HG03565 (cell line): ENCODE measurements around the gene SLC6A9.
A peak's percentile ranks its signal among the peaks of the same experiment; 100 is the strongest.

ENCODE experiments used
- ATAC-seq: cut with Tn5 transposase; IDR thresholded peaks from one replicate; pipeline ENCODE4 v1.9.1; 2021; ENCODE audit warnings: mild to moderate bottlenecking, moderate library complexity; ENCODE audit not compliant: unreplicated experiment

SLC6A9 gene

DNA sequence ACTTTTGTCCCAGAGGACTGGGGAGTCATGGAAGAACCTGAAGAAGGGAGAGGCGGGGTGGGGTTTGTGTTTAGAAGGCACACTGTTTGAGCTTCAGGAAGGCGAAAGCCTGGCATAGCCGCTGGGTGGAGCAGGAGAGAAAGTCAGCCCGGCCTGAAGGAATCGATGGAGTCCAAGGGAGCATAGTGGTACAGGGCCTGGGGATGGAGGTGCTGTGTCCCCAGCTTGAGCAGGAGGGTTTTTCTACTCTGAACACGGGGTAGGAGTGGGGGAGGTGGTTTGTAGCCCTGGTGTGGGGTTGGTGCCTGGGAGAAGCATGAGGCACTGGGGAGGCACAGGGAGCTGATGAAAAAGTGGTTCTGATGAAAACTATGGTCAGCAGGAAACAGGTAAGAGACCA lies 44.5 kb downstream of the SLC6A9 start:
- no peak for ATAC-seq

DNA sequence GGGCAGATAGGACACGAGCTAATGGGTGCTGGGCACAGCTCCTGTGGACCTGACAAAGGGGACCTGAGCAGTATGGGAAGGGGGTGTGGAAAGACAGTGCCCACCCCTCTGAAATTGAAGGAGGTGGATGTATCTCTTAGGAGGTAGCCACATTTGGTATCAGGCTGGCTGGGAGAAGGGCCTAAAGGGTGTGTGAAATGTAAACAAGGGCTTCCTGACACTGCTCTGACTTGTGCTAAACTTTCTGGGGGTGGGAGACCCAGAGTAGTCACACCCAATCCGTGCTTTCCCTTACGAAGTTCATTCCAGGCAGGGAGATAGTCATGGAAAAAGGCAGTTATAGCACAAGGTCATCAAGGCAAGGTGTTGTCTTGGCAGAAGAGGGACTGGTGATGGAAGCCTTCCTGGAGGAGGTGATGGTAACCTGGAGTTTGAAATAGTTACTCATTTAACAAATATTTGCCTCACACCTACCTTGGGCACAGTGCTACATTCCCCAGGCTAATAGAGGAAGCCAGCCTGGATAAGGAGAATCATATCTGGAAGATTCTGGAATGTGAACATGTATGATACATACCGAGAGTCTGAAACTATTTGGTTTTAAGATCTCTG lies 45.2 kb downstream of the SLC6A9 start:
- no peak for ATAC-seq

DNA sequence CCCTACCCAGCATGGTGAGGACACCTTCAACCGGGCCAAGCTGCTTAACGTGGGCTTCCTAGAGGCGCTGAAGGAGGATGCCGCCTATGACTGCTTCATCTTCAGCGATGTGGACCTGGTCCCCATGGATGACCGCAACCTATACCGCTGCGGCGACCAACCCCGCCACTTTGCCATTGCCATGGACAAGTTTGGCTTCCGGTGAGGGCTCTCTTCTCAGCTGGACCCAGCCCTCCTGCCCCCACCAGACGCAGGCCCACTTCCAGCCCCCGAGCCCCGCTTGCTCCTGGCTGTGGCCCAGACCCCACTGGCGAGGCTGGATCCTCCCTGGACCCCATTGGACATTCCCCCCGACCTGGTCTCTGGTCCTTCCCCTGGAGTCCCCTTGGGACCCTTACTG lies 46.4 kb downstream of the SLC6A9 start:
- no peak for ATAC-seq

DNA sequence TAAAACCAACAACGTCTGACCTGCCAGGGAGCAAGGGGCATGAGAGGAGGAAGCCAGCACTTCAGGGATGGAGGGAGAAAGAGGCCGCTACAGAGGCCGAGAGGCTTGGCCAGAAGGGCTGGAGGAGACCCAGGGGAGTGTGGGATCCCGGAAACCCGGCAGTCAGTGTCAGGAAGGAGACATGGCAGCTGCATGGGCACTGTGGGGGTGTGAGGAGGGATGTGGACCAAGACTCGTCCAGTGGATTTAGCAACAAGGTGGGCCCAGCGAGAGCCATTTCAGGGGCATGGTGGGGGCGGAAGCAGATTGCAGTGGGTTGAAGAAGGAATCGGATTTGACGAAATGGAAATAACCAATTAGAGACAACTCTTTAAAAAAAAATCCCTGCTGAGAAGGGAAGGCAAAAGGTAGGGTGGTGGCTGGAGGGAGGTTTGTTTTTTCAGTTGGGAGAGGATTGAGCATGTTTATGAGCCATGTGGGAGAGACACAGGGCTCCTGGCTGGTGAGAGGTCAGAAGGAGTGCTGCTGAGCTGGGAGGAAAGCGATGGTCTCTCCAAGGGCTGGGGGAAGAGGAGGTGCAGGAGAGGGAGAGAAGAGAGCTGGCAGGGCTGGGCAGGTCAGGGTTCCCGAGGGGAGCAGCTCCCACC lies 47.9 kb downstream of the SLC6A9 start:
- ATAC-seq = no peak

DNA sequence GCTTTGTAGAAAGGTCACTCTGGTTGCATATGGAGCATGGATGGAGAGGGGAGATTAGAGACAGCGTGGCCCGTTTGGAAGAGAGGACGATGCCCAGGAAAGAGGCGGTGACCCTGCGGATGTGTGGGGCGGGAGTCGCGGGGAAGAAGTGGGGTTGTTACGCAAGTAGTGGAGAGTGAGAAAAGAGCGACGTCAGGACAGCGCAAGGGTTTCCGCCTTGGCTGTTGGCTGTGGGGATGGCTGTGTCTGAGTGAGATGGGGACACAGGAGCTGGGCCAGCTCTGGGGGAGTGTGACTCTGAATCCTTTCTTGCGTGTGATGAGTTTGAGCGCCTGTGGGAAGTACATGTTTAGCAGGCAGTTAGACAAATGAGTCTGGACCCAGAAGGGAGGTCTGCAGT lies 48.5 kb downstream of the SLC6A9 start:
- no peak for ATAC-seq

DNA sequence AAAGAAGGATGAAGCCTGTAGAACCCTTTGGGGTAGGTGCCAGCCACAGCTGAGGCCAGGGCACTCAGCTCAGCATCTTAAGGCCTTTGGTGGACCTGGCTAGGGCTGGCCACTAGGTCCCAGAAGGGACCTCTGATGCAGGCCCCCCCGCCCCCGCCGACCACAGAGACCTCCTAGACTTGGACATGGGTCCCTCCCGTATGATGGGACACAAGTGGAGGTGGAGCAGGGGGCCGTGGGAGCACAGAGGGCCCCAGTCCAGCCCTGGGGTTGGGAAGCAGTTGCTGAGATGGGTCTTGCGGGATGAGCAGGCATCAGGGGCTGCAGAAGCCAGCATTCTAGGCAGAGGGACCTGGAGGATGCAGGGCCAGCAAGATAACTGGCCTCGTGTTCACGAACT lies 49.0 kb downstream of the SLC6A9 start:
- ATAC-seq = no peak

DNA sequence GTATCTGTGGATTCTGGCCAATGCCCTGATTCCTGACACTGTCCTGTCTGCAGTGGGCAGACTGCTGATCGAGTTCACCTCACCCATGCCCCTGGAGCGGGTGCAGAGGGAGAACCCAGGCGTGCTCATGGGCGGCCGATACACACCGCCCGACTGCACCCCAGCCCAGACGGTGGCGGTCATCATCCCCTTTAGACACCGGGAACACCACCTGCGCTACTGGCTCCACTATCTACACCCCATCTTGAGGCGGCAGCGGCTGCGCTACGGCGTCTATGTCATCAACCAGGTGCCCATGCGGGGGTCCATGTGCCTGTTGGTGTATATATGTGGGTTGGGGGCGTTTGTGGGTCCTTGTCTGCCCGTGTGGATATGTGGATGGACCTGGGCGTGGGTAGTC lies 49.6 kb downstream of the SLC6A9 start:
- ATAC-seq = no peak

DNA sequence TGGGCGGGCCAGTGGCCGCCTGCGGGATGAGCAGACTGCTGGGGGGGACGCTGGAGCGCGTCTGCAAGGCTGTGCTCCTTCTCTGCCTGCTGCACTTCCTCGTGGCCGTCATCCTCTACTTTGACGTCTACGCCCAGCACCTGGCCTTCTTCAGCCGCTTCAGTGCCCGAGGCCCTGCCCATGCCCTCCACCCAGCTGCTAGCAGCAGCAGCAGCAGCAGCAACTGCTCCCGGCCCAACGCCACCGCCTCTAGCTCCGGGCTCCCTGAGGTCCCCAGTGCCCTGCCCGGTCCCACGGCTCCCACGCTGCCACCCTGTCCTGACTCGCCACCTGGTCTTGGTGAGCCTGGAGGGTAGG lies 50.1 kb downstream of the SLC6A9 start:
- ATAC-seq = no peak

DNA sequence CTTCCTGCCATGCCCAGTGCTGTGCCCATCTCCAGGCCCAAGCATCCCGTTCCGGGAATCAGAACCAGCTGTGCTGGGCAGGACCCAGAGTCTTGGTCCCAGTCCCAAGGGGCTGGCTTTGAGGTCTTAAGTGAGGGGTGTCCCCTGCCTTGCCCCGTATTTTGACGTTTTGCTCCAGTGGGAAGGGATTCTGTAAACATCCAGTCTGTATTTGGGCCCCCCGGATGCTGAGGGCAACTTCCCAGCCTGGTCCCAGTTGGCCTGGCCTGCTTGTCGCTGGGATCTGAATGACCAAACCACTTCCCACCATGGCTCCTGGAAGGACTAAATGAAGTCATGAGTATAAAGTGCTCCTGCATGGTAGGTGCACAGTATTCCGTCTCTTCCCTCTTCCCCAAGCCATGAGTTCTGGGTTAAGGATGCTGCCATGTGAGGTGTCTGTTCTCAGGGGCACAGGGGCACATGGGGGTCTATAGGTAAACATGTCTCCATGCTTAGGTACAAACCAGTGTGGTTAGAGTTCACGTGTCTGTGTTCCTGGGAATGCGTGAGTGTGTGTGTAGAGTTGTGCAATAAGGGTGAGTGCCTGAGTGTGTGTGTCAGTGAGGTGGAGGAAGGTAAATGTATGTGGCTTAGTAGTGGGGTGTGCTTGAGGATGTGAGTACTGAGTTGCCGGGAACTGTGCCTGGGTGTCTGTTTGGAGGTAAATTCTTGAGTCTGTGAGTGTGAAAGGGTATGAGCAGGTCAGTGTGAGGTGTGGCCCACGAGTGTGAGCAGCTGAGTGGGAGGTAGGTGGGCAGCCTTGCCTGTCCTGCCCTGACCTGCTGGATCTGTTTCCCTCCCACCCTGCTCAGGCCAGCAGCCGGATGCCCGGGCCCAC lies 50.8 kb downstream of the SLC6A9 start:
- no peak for ATAC-seq

DNA sequence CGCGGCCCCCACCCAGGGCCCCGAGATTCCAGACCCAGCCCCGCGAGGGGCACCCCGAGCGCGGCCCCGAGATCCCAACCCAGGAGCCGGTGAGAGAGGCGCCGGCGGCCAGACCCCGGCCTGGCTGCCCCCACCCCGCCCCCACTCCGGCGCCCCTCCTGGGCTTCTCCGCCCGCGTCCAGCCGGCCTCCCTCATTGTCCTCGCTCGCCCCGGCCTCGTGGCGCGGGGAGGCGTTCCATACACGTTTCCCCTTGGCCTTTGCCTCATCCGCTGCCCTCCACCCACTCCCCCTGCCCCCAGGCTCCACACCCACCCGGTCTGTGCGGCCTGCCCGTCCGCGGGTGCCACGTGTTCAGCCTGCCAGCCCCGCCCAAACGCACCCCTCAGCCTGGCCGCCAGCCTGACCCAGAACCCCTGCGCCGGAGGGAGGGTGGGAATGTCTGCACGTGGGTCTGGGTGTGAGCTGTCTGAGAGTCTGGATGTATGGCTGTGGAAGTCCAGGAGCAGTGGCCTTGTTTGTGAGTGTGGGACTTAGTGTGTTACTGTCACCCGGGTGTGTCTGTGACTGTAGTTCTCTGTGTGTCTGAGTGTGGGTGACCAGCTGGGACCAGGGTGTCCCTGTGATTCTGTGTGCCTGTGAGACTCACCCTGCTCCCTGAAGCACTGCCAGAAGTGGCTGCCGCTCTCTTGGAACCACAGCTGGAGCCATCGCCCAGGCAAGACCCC lies 51.6 kb downstream of the SLC6A9 start:
- no peak for ATAC-seq

DNA sequence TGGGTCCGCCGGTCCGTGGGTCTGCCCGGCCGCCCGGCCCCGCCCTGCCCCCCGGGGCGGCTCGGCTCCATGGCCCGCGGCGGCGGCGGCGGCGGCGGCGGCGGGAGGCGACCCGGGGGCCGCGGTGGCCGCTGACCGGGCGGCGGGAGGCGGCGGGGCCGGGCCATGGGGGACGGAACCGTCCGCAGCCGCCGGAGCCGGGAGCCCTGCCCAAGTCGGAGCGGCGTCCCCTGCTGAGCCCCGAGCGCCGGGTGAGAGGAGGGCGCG lies 52.1 kb downstream of the SLC6A9 start:
- ATAC-seq = no peak

DNA sequence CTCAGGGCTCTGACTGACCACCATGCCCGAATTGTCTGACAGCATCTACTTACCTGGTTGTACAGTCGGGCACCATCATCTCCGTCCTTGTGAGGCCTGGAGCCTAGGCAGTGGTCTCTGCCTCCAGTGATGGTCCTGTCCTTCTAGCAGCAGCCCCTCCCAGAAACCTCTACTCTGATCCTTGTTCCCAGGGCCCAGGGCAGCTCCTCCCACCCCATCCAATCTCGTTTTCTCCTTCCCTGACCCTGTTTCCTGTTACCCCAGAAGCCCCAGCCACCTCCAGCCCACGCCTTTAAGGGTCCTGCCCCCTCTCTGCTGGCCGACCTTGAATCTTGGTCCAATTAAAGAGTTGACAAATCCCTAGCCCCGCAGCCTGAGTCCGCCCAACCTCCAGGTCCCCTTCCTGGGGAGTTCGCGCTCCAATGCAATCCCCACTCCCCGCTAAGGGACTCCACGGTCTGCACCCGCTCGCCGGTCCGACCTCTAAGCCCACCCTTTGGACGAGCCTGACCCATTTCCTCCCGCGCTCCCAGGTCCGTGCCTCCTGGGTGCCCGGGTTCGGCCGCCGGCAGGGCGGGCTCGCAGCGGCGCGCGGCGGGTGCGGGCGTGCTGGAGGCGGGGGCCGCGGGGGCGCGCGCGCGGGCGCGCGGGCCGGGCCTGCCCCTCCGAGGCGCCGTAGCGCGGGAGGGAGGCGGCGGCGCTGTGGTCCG lies 52.6 kb downstream of the SLC6A9 start, which contains the start of gene B4GALT2:
Gene B4GALT2, plus strand, starts transcription at position 660 of the 710 bp plus-strand sequence. CDS start 1,951 bp downstream, outside the sequence.
- no peak for ATAC-seq

DNA sequence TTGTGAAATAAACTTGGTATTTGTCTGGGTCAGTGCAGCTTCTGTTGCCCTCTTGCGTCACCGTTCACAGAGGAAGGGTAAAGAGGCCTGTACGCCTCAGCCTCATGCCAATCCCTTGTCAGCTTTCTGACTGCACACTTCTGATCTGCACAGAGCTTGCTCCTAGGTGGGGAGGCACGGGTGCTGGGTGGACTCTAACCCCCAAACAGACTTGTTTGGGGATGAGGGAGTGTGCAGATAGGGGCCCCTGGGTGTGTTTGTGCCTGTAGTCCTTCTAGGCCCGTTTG lies 53.1 kb downstream of the SLC6A9 start:
- ATAC-seq = no peak

DNA sequence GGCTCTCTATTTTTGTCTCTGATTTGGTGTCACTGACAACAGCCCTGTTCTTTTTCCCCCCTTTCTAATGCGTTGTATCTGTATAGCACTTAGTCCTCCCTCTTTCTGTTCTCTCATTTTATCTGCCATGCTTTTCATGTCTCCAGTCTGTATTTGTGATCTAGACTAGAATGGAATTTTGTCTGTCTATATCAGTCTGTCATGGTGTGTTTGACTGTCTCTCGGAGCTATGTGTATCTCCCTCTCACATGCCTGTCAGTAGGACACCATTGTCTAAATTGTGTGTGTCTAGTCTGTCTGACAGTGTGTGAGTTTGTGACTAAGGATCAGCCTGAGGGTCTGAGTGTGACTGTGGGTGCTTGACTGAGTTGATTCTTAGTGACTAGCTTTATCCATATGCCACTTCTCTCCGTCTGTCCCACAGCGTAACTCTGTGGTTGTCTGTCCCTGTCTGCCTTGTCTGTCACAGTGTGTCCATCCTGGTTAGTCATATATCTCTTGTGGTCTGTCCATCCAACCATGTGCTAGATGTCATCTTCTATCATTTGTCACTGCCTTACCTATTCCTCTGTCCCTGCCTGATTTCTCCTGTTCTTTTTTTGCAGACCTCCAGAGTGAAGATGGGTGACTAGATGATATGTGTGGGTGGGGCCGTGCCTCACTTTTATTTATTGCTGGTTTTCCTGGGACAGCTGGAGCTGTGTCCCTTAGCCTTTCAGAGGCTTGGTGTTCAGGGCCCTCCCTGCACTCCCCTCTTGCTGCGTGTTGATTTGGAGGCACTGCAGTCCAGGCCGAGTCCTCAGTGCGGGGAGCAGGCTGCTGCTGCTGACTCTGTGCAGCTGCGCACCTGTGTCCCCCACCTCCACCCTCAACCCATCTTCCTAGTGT lies 53.6 kb downstream of the SLC6A9 start:
- no peak for ATAC-seq

DNA sequence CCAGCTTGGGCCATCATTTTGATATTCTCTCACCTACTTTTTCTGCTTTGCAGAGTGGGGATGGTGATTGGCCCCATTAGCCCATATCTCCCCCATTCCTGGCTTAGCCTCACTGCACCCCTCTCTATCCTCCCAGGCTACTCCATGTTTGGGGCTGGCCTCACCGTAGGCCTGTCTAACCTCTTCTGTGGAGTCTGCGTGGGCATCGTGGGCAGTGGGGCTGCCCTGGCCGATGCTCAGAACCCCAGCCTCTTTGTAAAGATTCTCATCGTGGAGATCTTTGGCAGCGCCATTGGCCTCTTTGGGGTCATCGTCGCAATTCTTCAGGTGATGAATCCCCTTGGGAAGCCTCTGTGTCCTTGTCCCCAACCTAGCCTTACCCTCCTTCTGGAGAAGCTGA lies 54.4 kb downstream of the SLC6A9 start:
- ATAC-seq = no peak

DNA sequence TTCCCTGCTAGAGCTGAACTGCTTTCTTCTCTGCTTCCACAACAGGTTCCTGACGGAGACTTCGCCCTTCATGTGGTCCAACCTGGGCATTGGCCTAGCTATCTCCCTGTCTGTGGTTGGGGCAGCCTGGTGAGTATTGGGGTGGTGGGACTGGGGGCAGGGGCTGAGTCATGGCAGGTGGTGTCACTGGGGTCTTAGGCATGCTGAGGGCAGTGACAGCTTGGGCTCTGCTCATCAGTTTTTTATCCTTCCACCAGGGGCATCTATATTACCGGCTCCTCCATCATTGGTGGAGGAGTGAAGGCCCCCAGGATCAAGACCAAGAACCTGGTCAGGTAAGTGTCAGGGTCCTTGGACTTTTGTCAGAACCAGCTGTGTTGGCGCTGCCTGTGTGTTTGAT lies 55.2 kb downstream of the SLC6A9 start:
- ATAC-seq = no peak

DNA sequence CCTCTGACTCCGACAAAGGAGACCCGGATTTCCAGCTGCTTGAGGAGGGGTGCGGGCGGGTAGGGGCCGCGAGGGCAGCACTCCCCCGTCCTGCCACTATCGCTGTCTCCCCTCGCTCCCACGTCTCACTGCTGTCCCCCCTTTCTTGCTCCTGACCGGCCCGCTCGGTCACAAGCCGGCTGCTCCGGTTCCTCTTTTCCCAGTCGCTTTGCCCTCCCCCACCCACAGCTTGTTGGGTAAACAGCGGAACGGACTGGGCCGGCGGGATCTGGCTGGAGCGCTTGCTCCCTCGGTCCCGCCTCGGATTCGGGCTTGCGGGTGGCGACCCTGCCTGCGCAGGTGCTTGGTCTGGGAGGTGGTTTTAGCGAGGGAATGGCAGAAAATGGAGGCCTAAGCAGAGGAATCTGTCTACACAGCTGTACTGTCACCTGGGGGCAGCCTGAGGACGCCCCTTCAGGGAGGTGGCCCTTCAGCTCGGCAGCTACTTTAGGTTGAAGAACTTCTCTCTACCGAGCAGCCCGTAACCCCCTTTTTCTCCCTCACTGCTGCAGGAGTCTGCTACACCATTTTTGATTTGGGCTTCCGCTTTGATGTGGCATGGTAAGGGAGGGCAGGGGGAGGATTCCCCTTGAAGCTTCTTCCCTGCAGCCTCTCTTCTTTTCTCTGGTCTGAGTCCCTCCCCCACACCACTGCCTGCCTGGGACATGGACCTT lies 55.9 kb downstream of the SLC6A9 start:
- no peak for ATAC-seq

DNA sequence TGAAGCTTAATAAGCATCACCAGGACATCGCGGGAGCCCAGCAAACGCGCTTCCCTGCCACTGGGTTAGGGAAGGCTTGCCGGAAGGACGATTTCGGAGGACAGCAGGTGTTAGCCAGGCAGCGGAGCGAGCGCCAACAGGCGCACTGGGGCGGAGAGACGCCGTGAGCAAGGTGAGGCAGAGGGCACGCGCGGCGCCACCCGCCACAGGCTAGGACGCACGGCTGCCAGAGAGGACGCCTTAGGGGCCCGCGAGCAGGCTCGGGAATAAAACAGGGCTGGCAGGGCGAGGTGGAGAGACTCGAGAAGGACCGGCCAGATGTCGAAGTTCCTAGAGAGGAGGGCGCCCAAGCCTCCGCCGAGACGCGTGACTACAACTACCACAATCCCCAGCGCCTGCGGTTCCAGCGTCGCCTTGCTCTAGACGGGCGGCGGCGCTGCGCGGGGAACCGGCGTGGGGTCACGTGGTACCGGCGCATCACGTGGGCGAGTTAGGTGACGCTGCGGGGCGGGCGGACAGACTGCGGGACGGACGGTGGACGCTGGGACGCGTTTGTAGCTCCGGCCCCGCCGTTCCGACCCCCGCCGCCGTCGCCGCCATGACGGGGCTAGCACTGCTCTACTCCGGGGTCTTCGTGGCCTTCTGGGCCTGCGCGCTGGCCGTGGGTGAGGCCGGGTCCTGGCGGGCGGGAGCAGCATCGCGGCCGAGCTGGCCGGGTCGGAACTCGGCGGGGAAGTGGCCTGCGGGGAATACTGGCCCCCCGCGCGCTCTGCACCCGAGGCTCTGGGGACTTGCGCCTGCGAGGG lies 56.6 kb downstream of the SLC6A9 start, which contains the start of gene ATP6V0B:
Gene ATP6V0B, plus strand, starts transcription at position 518 of the 806 bp plus-strand sequence. Its CDS starts 81 bp downstream, at position 599.
- peak; percentile 43 for ATAC-seq
